Measurements from ENCODE around the gene ZC3H4. TPM values are rescaled to one million over a fixed set of nuclear protein-coding genes. Genes with fewer than 3 reads are reported as not detected.

The ZC3H4 gene
- total and polyA plus RNA-seq, 12 donors: 5.7 to 45.0 (median 23.6) TPM

GRCh38 chr19:47097396-47098201 is 16.0 kb downstream of the ZC3H4 start:
- Histone ChIP-seq H3K4me1 (replicated peaks in 1 of 2) (peaks cover 0 to 37% of the 10 kb centered on the region in 2 donors), H3K27ac (no peak overlapping the region), H3K4me3 (no peak overlapping the region), H3K27me3 (no peaks in the 10 kb centered on the region), H3K36me3 (replicated peaks in 1 of 2) (peaks cover 0 to 18% of the 10 kb centered on the region in 2 donors), H3K9me3 (replicated peaks in 1 of 3) (no peaks in the 10 kb centered on the region)
- TF ChIP-seq, protein P1, sequence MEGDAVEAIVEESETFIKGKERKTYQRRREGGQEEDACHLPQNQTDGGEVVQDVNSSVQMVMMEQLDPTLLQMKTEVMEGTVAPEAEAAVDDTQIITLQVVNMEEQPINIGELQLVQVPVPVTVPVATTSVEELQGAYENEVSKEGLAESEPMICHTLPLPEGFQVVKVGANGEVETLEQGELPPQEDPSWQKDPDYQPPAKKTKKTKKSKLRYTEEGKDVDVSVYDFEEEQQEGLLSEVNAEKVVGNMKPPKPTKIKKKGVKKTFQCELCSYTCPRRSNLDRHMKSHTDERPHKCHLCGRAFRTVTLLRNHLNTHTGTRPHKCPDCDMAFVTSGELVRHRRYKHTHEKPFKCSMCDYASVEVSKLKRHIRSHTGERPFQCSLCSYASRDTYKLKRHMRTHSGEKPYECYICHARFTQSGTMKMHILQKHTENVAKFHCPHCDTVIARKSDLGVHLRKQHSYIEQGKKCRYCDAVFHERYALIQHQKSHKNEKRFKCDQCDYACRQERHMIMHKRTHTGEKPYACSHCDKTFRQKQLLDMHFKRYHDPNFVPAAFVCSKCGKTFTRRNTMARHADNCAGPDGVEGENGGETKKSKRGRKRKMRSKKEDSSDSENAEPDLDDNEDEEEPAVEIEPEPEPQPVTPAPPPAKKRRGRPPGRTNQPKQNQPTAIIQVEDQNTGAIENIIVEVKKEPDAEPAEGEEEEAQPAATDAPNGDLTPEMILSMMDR (IDR thresholded peaks at IDR 0.05): no peak
- TF ChIP-seq POLR2A (IDR thresholded peaks at IDR 0.05): no peak
- WGBS, 4 donors: 78 to 88% (median 87%) methylated on average over 25 to 31 of the region's 31 CpGs
- intact Hi-C loops (cut with DNase I): no loop called here
- no peak for DNase-seq

GRCh38 chr19:47096721-47097120 is 16.9 kb downstream of the ZC3H4 start:
- intact Hi-C loops (cut with DNase I): no loop called here
- no peak overlapping the region for H3K4me3 ChIP-seq
- peaks cover 0 to 26% of the 10 kb centered on the region in 2 donors for H3K36me3 ChIP-seq (replicated peaks in 1 of 2)
- peak in 1 of 7 donors; percentile 66 for DNase-seq
- H3K27ac ChIP-seq: no peak overlapping the region
- no peak for TF ChIP-seq POLR2A (IDR thresholded peaks at IDR 0.05)
- TF ChIP-seq, protein P1 (IDR thresholded peaks at IDR 0.05): no peak
- H3K9me3 ChIP-seq (replicated peaks in 1 of 3): no peaks in the 10 kb centered on the region
- H3K4me1 ChIP-seq (replicated peaks in 1 of 2): peaks cover 0 to 37% of the 10 kb centered on the region in 2 donors
- H3K27me3 ChIP-seq: no peaks in the 10 kb centered on the region
- WGBS, 4 donors: 81 to 100% (median 96%) methylated on average over 6 to 9 of the region's 9 CpGs

DNA sequence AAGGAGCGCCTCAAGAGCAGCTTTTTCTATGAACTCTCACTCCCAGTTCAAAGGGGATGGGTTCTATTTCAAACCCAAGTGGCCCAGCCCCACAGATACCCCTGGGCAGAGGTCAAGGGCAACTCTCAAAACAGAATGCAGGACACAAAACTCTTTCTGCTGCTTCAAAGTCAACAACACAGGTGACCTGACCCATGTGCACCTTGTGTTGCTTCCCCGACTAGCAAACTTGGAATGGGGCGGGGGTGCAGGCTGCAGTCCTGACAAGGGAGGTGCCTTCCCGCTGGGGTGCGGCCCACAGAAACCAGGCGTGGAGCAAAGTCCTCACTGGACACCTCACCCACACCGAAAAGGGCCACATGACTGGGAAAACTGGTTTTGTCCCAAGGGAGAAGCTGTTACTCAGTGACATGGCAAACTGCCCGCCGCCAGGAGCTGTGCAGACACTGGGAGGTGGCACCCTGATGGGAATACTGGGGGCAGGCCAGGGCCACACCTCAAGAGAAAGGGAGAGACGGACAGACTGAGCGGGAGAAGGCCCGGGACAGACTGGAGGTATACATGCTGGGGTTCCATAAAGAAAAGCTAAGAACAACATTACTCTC is 17.4 kb downstream of the ZC3H4 start:
- H3K4me3 ChIP-seq: no peak overlapping the region
- peaks cover 0 to 37% of the 10 kb centered on the region in 2 donors for H3K4me1 ChIP-seq (replicated peaks in 1 of 2)
- no peak for TF ChIP-seq POLR2A (IDR thresholded peaks at IDR 0.05)
- TF ChIP-seq, protein P1 (IDR thresholded peaks at IDR 0.05): no peak
- H3K27ac ChIP-seq: peak overlapping the region in 1 of 5 donors; percentile 8
- H3K36me3 ChIP-seq (replicated peaks in 1 of 2): peaks cover 0 to 27% of the 10 kb centered on the region in 2 donors
- no peaks in the 10 kb centered on the region for H3K27me3 ChIP-seq
- peak in 2 of 7 donors; percentile 23 to 31 for DNase-seq
- WGBS, 4 donors: 88 to 99% (median 94%) methylated on average over 6 to 12 of the region's 12 CpGs
- intact Hi-C loops (cut with DNase I): no loop called here
- no peaks in the 10 kb centered on the region for H3K9me3 ChIP-seq (replicated peaks in 1 of 3)

GRCh38 chr19:47095476-47096099 is 18.0 kb downstream of the ZC3H4 start:
- TF ChIP-seq, protein P1 (IDR thresholded peaks at IDR 0.05): no peak
- intact Hi-C loops (cut with DNase I): no loop called here
- peaks cover 0 to 37% of the 10 kb centered on the region in 2 donors for H3K4me1 ChIP-seq (replicated peaks in 1 of 2)
- no peaks in the 10 kb centered on the region for H3K27me3 ChIP-seq
- H3K27ac ChIP-seq: peak overlapping the region in 2 of 5 donors; percentile 36 to 47
- no peak overlapping the region for H3K4me3 ChIP-seq
- WGBS, 4 donors: 66 to 82% (median 74%) methylated on average over 8 to 9 of the region's 9 CpGs
- peaks cover 0 to 32% of the 10 kb centered on the region in 2 donors for H3K36me3 ChIP-seq (replicated peaks in 1 of 2)
- DNase-seq: no peak
- H3K9me3 ChIP-seq (replicated peaks in 1 of 3): no peaks in the 10 kb centered on the region

Data from adrenal gland (tissue), 12 donors.